ENCODE results near the gene SCTR. TPM values are rescaled to one million over a fixed set of nuclear protein-coding genes. Genes with fewer than 3 reads are reported as not detected.

Gene SCTR
- total RNA-seq, 1 donor from 2014 or later: 1.9 TPM

DNA sequence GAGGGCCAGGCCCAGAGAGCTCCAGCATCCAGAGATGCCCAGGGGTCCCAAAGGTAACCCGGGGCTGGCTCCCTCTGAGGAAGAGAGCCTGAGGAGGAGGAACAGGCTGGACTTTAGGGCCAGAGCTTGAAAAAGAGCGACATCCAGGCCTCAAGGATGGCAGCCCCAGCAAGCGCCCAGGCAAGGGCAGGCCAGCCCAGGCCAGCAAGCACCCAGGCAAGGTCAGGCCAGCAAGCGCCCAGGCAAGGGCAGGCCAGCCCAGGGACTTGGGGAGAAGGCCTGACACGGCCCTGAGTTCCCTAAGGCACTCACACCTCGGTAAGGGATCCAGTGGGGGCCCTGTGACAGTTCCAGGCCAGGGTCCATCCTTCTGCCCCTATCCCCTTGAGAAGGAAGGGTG lies 127.1 kb downstream of the SCTR start:
- no peaks in the 10 kb centered on the region for H3K4me1 Mint-ChIP-seq (ENCODE audit: unreplicated experiment)
- no peak for TF ChIP-seq CTCF (conservative IDR thresholded peaks at IDR 0.05)
- no peaks in the 10 kb centered on the region for H3K36me3 Mint-ChIP-seq
- H3K27me3 Mint-ChIP-seq: no peaks in the 10 kb centered on the region
- no peak overlapping the region for H3K4me3 Mint-ChIP-seq
- no peak overlapping the region for H3K27ac Mint-ChIP-seq
- DNase-seq (ENCODE audit: extremely low spot score, unreplicated experiment): no peak
- H3K9me3 Mint-ChIP-seq: no peaks in the 10 kb centered on the region

DNA sequence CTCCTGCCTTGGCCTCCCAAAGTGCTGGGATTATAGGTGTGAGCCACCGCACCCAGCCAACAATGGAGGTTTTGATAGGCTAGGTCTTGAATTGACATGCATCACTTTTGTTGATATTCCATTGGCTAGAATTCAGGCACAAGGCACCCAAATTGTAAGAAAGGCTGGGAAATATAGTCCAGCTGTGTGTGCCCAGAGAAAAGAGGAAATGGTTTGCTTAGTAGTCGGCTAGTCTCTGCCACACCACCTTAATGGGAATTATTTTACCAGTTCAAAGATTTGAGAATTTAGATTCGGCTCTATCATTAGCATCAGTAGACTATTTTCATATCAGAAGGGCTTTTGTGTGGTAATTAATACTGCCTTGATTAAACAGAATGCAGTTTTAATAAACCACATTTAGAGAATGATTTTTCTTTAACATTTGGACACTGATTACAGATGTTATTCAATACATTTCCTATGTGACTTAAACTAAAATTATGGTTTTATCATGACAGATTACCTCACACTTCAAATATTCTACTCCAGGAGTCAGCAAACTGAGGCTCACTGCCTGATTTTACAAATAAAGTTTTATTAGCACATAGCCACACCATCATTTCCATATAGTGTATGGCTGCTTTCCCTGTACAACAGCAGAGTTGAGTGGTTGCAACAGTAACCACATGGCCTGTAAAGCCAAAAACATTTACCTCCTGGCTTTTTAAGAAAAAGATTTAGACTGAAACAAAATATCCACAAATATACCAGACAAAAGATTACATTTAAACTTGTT lies 130.1 kb downstream of the SCTR start:
- Mint-ChIP-seq H3K27ac (no peak overlapping the region), H3K27me3 (no peaks in the 10 kb centered on the region), H3K4me3 (no peak overlapping the region), H3K9me3 (no peaks in the 10 kb centered on the region), H3K36me3 (no peaks in the 10 kb centered on the region), H3K4me1 (ENCODE audit: unreplicated experiment) (peaks cover 10% of the 10 kb centered on the region)
- no peak for DNase-seq (ENCODE audit: extremely low spot score, unreplicated experiment)
- TF ChIP-seq CTCF (conservative IDR thresholded peaks at IDR 0.05): no peak

Other genes with a start within 250 kb of the SCTR start
- gene C2orf76, start 157.6 kb downstream of the SCTR start, total RNA-seq (ENCODE audit: low replicate concordance): 10.8 and 11.7 TPM in 2 replicates
- gene DBI, start 157.5 kb downstream of the SCTR start, total RNA-seq (ENCODE audit: low replicate concordance): 125 and 231 TPM in 2 replicates
- 11.8 and 16.4 TPM in 2 replicates for gene TMEM37, start 92.6 kb downstream of the SCTR start, total RNA-seq (ENCODE audit: low replicate concordance)
- gene CFAP221, start 20.0 kb upstream of the SCTR start, total RNA-seq (ENCODE audit: low replicate concordance): 1.6 and 4.8 TPM in 2 replicates
- 16.9 and 19.0 TPM in 2 replicates for gene TMEM177, start 154.7 kb upstream of the SCTR start, total RNA-seq (ENCODE audit: low replicate concordance)
- 31.7 and 37.4 TPM in 2 replicates for gene PTPN4, start 235.4 kb upstream of the SCTR start, total RNA-seq (ENCODE audit: low replicate concordance)